Measurements from ENCODE around the gene PAX3.

PAX3 gene

DNA sequence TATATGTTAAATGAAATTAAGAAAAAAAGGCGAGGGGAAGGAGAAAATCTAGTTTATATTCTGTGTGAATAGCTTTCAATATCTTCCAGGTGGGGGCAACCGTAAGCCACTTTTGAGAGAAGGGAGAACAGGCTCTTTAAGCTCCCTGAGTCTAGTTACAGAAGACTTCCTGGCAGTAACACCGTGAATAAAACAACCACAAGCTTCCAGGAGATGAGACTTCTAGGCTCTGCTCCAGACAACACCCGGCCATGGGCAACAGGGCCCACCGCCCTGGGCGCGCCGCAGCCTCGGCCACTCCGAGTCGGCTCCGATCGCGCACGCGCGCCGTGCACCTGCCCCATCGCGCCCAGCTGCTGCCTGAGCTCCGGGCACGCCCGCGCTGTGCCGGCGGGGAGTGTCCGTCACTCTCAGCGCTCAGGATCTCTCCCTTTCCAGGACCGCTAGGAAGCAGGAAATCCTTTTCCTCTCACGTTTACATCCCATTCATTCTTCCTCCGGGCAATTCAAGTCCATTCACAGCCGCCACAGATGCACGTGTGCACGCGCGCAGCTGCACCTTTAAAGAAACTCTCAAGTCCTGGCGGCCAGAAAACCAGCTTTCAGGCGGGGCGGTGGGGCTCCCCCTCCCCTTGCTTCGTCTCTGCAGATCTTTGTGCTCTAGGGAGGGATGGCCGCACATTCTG is 19.4 kb upstream of the PAX3 start:
- peak overlapping the region; percentile 47 for H3K4me3 ChIP-seq (ENCODE audit: low read depth, low read length)
- DNase-seq (ENCODE audit: low read depth): peak; percentile 33
- peak; percentile 60 for TF ChIP-seq CTCF (IDR thresholded peaks at IDR 0.05; ENCODE audit: control insufficient read depth, extremely low read depth, insufficient read depth)

DNA sequence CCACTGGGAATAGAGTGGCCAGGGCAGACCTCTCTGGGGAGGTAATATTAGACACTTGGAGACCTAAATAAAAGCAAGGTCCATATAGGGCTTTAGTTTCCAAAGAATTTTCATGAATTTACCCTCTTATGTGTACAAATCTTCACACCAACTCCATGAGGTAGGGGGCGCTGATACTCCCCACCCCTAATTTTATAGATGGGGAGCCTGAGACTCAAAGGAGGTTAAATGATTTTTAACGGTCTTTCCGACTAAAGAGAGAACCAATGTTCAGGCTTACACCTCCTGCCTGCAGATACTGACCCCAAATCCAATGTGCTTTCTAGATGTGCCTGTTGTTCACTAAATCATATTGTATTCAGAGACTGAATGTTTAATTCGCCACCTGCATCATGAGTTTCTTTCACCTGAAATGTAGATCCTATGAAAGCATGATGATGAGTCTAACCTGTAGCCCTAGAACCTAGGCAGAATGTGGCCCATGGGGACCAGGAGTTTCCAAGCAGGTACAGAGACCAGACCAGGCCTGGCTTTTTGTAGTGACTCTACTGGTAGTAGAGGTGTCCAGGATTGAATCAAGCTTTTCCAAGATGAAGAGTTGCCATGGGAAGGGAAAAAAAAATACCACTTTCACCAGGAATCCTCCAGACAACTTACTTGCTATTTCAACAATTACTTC is 16.8 kb upstream of the PAX3 start:
- DNase-seq (ENCODE audit: low read depth): no peak
- TF ChIP-seq CTCF (IDR thresholded peaks at IDR 0.05; ENCODE audit: control insufficient read depth, extremely low read depth, insufficient read depth): no peak
- H3K4me3 ChIP-seq (ENCODE audit: low read depth, low read length): no peak overlapping the region

DNA sequence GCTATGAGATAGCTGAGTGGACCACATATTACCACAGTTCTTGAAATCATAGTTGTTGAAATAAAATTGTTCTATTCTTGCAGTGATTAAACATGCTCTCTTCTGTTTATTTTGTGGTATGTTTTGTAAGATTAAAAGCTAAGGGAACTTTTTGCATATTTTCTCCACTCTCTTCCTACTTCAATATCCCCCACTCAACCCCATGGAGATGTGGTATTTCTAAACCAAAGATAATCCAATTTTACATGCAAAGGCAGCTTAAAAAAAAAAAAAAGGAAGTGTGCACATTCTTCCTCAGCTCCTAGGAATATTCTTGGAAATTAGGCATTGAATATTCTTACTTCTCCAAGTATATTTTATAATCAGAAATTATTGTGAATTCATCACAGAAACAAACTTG is 15.0 kb upstream of the PAX3 start:
- no peak for TF ChIP-seq CTCF (IDR thresholded peaks at IDR 0.05; ENCODE audit: control insufficient read depth, extremely low read depth, insufficient read depth)
- H3K4me3 ChIP-seq (ENCODE audit: low read depth, low read length): no peak overlapping the region
- no peak for DNase-seq (ENCODE audit: low read depth)

- H3K4me3 ChIP-seq (ENCODE audit: low read depth, low read length): no peak overlapping the region
- no peak for TF ChIP-seq CTCF (IDR thresholded peaks at IDR 0.05; ENCODE audit: control insufficient read depth, extremely low read depth, insufficient read depth)
- DNase-seq (ENCODE audit: low read depth): no peak
Measured at GRCh38 chr2:222311978-222312738, 13.4 kb upstream of the PAX3 start.

- no peak overlapping the region for H3K4me3 ChIP-seq (ENCODE audit: low read depth, low read length)
- TF ChIP-seq CTCF (IDR thresholded peaks at IDR 0.05; ENCODE audit: control insufficient read depth, extremely low read depth, insufficient read depth): no peak
- no peak for DNase-seq (ENCODE audit: low read depth)
Measured at GRCh38 chr2:222311319-222311977, 12.7 kb upstream of the PAX3 start.

DNA sequence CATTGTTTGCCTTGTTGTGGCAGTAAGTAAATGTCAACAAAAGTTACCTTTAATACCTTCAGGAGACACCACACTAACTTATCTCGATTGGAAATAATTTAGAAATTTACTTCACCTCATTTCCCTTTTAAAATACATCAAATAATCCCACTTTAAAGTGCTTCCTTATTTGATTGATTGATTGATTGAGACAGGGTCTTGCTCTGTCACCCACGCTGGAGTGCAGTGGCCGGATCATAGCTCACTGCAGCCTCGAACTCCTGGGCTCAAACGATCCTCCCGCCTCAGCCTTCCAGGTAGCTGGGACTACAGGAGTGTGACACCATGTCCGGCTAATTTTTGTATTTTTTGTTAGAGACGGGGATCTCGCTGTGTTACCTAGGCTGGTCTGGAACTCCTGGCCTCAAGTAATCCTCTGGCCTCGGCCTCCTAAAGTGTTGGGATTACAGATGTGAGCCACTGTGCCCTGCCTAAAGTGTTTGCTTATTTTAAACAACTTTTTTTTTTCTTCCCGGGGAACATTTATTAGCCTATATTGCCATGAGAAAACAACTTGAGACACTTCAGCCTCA is 12.0 kb upstream of the PAX3 start:
- no peak for DNase-seq (ENCODE audit: low read depth)
- no peak for TF ChIP-seq CTCF (IDR thresholded peaks at IDR 0.05; ENCODE audit: control insufficient read depth, extremely low read depth, insufficient read depth)
- H3K4me3 ChIP-seq (ENCODE audit: low read depth, low read length): no peak overlapping the region
